Daoy (cell line): ENCODE results near the gene HDLBP. TPM values are rescaled to one million over a fixed set of nuclear protein-coding genes. Genes with fewer than 3 reads are reported as not detected.

Source experiments
- DNase-seq: peaks from one replicate; pipeline ENCODE4 v3.0.0-alpha.2; 2015; ENCODE audit warnings: low read depth
- total RNA-seq: library from RNA; depleted of rRNA; stranded (reverse); fragments of >200 nt; shearing (Covaris generic); gene quantifications from 2 replicates; pipeline ENCODE4 v1.2.3, GENCODE V29; 2014

The HDLBP gene
- total RNA-seq, 1 experiment from 2014 or later, result 244 TPM

- DNase-seq, result no peak
Observed at GRCh38 chr2:241214766-241215165, 100.7 kb downstream of the HDLBP start.

- no peak for DNase-seq
Observed at GRCh38 chr2:241214209-241214608, 101.3 kb downstream of the HDLBP start.

- no peak for DNase-seq
Observed at GRCh38 chr2:241213567-241213966, 101.9 kb downstream of the HDLBP start.

GRCh38 chr2:241213041-241213440 lies 102.4 kb downstream of the HDLBP start:
- no peak for DNase-seq

GRCh38 chr2:241211276-241211675 lies 104.2 kb downstream of the HDLBP start:
- DNase-seq, result no peak

DNA sequence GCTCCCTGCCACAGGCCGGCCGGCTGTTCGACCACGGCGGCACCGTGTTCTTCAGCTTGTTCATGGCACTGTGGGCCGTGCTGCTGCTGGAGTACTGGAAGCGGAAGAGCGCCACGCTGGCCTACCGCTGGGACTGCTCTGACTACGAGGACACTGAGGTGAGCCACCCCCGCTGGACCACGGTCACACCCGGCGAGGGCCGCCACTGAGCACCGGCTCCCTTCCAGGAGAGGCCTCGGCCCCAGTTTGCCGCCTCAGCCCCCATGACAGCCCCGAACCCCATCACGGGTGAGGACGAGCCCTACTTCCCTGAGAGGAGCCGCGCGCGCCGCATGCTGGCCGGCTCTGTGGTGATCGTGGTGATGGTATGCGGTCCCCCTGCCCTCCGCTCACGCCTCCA lies 106.2 kb downstream of the HDLBP start:
- DNase-seq, result no peak

DNA sequence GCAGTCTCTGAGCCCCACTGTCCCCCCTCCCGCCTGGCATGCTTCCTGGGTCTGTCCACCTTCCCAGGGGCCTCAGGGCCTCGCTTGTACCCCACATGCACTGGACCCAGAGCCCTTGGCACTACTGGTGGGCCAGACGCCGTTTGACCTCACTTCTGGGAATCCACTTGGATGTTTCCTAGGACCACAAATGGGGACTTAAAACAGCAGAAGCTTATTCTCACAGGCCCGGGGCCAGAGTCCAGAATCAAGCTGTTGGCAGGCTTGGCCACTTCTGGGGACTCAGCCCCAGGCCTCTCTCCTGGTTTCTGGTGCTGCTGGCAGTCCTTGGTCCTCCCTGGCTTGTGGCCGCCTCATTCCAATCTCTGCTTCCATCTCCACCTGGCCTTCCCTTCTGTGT lies 107.4 kb downstream of the HDLBP start:
- DNase-seq, result no peak

GRCh38 chr2:241207641-241208040 lies 107.8 kb downstream of the HDLBP start:
- DNase-seq, result no peak

DNA sequence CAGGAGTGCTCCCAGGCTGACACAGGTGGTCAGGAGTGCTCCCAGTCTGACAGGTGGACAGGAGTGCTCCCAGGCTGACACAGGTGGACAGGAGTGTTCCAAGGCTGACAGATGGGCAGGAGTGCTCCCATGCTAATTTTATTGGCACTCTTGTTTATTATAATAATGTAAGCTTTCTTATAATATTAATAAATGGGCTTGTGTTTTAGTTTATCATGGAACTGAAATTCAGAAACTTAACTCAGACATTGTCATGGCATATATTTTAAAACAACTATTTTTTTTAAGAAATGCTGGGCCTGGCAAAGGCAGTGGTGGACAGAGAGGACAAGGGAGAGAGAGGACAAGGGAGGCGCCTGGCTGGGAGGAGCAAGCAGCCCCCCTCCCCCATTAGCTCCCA lies 108.3 kb downstream of the HDLBP start:
- DNase-seq, result no peak

- no peak for DNase-seq
Observed at GRCh38 chr2:241205086-241205485, 110.4 kb downstream of the HDLBP start.

- DNase-seq, result no peak
Observed at GRCh38 chr2:241204490-241204889, 111.0 kb downstream of the HDLBP start.

- no peak for DNase-seq
Observed at GRCh38 chr2:241204010-241204384, 111.5 kb downstream of the HDLBP start.

DNA sequence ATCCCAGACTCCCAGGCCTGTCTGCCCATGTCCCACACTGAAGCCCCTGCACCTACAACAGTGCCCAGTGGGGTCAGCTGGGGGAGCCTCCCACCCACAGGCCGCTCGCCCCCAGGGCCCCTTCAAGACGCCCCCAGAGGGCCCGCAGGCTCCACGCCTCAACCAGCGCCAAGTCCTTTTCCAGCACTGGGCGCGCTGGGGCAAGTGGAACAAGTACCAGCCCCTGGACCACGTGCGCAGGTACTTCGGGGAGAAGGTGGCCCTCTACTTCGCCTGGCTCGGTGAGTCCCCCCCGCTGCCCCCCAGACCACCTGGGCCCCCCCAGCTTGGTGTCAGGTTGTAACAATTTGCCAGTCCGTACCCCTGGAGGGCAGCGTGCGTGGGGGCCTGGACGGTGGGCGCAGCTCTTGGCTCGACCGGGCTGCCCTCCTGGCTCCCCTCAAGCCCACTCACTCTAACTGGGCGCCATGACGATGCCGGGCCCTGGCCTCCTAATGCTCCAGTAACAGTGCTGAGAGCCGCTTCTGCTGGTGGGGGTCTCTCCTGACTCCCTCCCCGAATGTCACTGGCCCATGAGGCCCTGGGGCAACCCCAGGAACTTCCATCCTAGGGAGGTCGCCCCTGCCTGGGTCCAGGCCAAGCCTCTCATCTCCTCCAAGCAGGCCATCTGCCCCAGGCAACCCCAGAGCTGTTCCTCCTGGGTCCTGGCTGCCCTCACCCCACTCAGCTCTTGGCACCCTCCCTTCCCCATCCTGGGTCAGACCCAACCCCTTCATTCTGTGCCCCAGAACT lies 112.1 kb downstream of the HDLBP start:
- no peak for DNase-seq

DNA sequence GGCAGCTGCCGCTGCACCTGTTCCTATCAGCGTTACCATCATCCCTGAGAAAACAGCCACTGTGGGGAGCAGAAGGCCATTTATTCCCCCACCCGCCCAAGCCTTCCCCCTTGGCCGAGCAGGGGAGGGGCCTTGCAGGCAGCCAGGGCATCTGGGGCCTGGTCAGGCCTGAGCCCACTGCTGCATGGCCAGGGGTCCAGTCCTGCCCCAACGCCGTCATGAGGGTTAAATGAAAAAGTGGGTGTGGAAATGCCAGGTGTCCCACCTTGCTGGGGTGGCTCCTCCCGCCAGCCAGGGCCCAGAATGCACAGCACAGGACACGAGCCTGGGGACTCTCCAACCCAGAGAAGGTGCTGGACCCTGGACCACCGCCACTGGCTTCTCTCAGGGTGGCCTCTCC lies 112.8 kb downstream of the HDLBP start:
- DNase-seq, result no peak

- no peak for DNase-seq
Observed at GRCh38 chr2:241202268-241202585, 113.2 kb downstream of the HDLBP start.

- no peak for DNase-seq
Observed at GRCh38 chr2:241201445-241202267, 113.8 kb downstream of the HDLBP start.

DNA sequence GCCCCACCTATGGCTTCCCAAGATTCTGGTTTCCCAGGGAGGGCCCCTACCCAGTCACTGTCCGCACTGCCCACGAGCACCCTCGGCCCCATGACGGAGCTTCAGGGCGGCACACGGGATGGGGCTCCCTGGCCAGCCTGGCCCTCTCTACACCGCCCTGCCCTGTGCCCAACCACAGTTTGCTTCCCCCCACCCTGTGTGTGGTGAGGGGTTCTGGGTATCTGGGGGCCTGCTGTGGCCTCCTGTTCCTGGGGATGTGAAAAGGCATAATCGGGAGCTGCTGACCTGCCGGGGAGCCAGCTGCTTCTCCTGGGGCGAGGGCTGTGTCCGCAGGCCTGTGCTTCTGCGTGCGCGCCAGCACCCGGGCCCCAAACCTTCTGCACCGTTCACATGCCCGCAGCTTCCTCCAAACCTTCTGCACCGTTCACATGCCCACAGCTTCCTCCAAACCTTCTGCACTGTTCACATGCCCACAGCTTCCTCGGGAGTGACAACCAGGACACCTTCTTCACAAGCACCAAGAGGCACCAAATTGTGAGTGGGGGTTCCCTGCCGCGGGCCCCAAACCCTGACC lies 114.6 kb downstream of the HDLBP start:
- no peak for DNase-seq

GRCh38 chr2:241199897-241200821 lies 115.3 kb downstream of the HDLBP start:
- no peak for DNase-seq

DNA sequence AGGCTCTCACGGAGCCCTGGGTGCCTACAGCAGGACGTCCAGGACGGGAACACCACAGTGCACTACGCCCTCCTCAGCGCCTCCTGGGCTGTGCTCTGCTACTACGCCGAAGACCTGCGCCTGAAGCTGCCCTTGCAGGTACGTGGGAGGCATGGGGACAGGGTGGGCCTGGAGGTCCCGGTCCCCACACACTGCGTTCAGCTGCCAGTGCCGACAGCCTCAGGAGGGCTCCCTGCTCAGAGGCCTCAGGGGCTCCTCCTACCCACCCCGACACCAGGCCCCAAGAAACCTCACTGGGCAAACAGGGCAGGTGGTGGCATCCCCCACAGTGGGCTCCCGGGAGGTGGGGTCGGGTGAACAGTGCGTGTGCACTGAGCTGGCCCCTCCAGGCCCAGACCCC lies 116.2 kb downstream of the HDLBP start:
- no peak for DNase-seq

- no peak for DNase-seq
Observed at GRCh38 chr2:241198381-241199279, 116.8 kb downstream of the HDLBP start.

DNA sequence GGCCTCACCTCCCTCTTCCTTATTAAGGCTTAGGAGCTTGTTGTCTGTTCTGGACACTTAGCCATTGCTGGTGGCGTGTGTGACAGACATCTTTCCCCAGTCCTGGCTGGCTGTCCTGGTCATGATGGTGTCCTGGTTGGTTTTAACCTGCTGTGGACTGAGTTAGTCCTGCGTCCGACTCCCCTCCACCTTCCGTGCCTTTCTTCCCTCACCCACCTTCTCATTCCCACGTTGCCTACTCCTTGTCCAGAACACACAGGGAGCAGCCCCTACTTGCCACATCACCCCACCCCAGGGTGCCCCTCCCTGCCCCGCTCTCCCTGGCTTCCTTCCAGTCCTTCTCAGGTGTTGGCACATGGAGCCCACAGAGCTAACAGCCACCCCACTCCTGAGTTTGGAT lies 117.5 kb downstream of the HDLBP start:
- DNase-seq, result no peak
